GM19372 (cell line): ENCODE data around the gene FKRP.
"Not testable (repeated sequence)": the region's sequence is repeated elsewhere in the genome, so short reads cannot be mapped to it uniquely, and the experiment has no call there.

ENCODE experiments used
- ATAC-seq: cut with Tn5 transposase; IDR thresholded peaks from one replicate; pipeline ENCODE4 v1.9.1; 2021; ENCODE audit warnings: mild to moderate bottlenecking, low read depth, moderate library complexity; ENCODE audit not compliant: unreplicated experiment

Gene FKRP

GRCh38 chr19:46784262-46785053 lies 38.6 kb downstream of the FKRP start:
- ATAC-seq, result no peak

GRCh38 chr19:46785054-46785979 lies 39.5 kb downstream of the FKRP start:
- ATAC-seq, result no peak

GRCh38 chr19:46785980-46786235 lies 40.1 kb downstream of the FKRP start:
- ATAC-seq, result no peak

- ATAC-seq, result no peak
Measured at GRCh38 chr19:46786236-46787039, 40.6 kb downstream of the FKRP start.

GRCh38 chr19:46787040-46787330 lies 41.1 kb downstream of the FKRP start:
- no peak for ATAC-seq

- ATAC-seq, result no peak
Measured at GRCh38 chr19:46787331-46788261, 41.7 kb downstream of the FKRP start.

GRCh38 chr19:46788262-46788967 lies 42.6 kb downstream of the FKRP start, which contains the start of gene SLC1A5:
Gene SLC1A5, minus strand, starts transcription at chr19:46788594. Its CDS starts 629 bp downstream, at chr19:46787965.
- ATAC-seq, result peak; percentile 72

GRCh38 chr19:46788968-46789338 lies 43.1 kb downstream of the FKRP start:
- no peak for ATAC-seq

- no peak for ATAC-seq
Measured at GRCh38 chr19:46789371-46789770, 43.5 kb downstream of the FKRP start.

- no peak for ATAC-seq
Measured at GRCh38 chr19:46791944-46792343, 46.1 kb downstream of the FKRP start.

- ATAC-seq, result no peak
Measured at GRCh38 chr19:46797881-46798280, 52.0 kb downstream of the FKRP start.

- no peak for ATAC-seq
Measured at GRCh38 chr19:46798713-46799112, 52.9 kb downstream of the FKRP start.

GRCh38 chr19:46802152-46802551 lies 56.3 kb downstream of the FKRP start:
- ATAC-seq, result no peak

GRCh38 chr19:46803555-46803954 lies 57.7 kb downstream of the FKRP start:
- ATAC-seq, result no peak

GRCh38 chr19:46804432-46804831 lies 58.6 kb downstream of the FKRP start:
- not testable (repeated sequence) for ATAC-seq

- ATAC-seq, result no peak
Measured at GRCh38 chr19:46806656-46807055, 60.8 kb downstream of the FKRP start.
